ENCODE measurements around the gene TSPO2. TPM values are rescaled to one million over a fixed set of nuclear protein-coding genes. Genes with fewer than 3 reads are reported as not detected.

Gene TSPO2
- total and polyA plus RNA-seq, 2 of the 13 experiments (the other 11 are each of a cell fraction or from before 2014, with no cell fraction given): 0.55 TPM; not detected in 1

DNA sequence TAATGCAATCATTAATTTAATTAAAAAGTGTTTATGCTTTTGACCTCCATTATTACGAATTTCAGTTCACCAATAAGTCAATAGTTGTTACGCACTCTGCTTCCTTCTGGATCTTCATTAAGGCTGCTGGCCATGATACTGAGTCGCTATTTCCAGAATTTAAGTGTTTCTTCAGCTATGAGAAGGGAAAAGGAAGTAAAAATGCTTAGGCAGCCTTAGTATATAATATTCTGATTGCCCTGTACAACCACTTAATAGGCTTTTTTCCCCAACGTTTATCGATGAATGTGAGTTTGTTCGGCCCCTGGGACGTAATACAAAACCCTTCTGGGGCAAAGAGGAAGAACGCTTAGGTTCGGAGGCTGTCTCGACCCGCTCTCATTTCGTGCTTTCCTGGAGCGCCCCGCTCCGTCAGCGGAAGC is 29.2 kb downstream of the TSPO2 start (continued):
- TF ChIP-seq FUBP1 (CRISPR knock-in tag; IDR thresholded peaks at IDR 0.05; ENCODE audit: borderline replicate concordance) (0 out of 2 replicates have a peak, but pooled peaks have one; percentile 8), TFDP1 (CRISPR knock-in tag; IDR thresholded peaks at IDR 0.05; ENCODE audit: borderline replicate concordance) (0 out of 2 replicates have a peak, but pooled peaks have one; percentile 52)

- 2% methylated on average over 39 of the region's 63 CpGs for WGBS (ENCODE audit: low lambda C conversion rate)
- Histone ChIP-seq H3K9ac (ENCODE audit: insufficient read depth, low read depth, low read length) (peak within 1 kb of the TSS; percentile 99), H2AFZ (ENCODE audit: low read length) (no peak within 1 kb of the TSS), H3K4me3 (replicated peaks in 1 of 3; ENCODE audit: insufficient read depth in 1 of 3, low read depth in 2 of 3, low read length in 3 of 3) (peak within 1 kb of the TSS; percentile 97 to 100 (median 98)), H3K27me3 (ENCODE audit: control insufficient read depth in 1 of 2, insufficient read depth in 2 of 2, low read length in 2 of 2) (no peaks in the 10 kb centered on the region; a peak in 2 of 5 replicates), H3K79me2 (ENCODE audit: insufficient read depth, low read length) (peaks cover 44% of the 10 kb centered on the region), H3K4me2 (ENCODE audit: low read depth, low read length) (peak within 1 kb of the TSS; percentile 93), H4K20me1 (ENCODE audit: insufficient read depth, low read length) (peaks cover 17% of the 10 kb centered on the region), H3K36me3 (replicated peaks in 1 of 2; ENCODE audit: control insufficient read depth in 1 of 2, insufficient read depth in 2 of 2, low read length in 2 of 2) (peaks cover 0 to 21% of the 10 kb centered on the region in 2 experiments; a peak in 3 of 5 replicates), H3K4me1 (ENCODE audit: insufficient read depth, low read length) (peaks cover 45% of the 10 kb centered on the region), H3K9me3 (ENCODE audit: low read length) (no peaks in the 10 kb centered on the region), H3K27ac (ENCODE audit: extremely low read length, insufficient read depth, low read length) (peak within 1 kb of the TSS; percentile 97)
- TSS peak; percentile 55 for BruUV-seq (replicated peaks)
- FAIRE-seq (peak; percentile 83), ATAC-seq (peak; percentile 83), DNase-seq (ENCODE audit: low spot score) (peak; percentile 99)
- in situ Hi-C loops (cut with HindIII; ENCODE audit: extremely low pct_ligation_motif_present, low pct_unique_long_range_greater_than_20kb) (loop anchor here (5.0 kb wide), 1 partner anchor 75 kb away; no protein-coding TSS in a partner anchor), intact Hi-C loops (cut with micrococcal nuclease; ENCODE audit: unreplicated experiment) (loop anchor here (2.0 kb wide), 2 partner anchors 113 to 173 kb away; no protein-coding TSS in a partner anchor)
- POLR2A ChIA-PET: interaction anchor here (0.6 to 3.0 kb wide), 24 partner anchors 9 to 1492 kb away, joined by 3 to 46 read pairs (median 4); partner anchors contain the start of genes TSPO2, UBR2 and UNC5CL
- CTCF ChIA-PET (ENCODE audit: low intra/inter-chr PET ratio, low total read pairs): no interaction called here
- TF ChIP-seq, protein P1, sequence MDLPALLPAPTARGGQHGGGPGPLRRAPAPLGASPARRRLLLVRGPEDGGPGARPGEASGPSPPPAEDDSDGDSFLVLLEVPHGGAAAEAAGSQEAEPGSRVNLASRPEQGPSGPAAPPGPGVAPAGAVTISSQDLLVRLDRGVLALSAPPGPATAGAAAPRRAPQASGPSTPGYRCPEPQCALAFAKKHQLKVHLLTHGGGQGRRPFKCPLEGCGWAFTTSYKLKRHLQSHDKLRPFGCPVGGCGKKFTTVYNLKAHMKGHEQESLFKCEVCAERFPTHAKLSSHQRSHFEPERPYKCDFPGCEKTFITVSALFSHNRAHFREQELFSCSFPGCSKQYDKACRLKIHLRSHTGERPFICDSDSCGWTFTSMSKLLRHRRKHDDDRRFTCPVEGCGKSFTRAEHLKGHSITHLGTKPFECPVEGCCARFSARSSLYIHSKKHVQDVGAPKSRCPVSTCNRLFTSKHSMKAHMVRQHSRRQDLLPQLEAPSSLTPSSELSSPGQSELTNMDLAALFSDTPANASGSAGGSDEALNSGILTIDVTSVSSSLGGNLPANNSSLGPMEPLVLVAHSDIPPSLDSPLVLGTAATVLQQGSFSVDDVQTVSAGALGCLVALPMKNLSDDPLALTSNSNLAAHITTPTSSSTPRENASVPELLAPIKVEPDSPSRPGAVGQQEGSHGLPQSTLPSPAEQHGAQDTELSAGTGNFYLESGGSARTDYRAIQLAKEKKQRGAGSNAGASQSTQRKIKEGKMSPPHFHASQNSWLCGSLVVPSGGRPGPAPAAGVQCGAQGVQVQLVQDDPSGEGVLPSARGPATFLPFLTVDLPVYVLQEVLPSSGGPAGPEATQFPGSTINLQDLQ (CRISPR knock-in tag; IDR thresholded peaks at IDR 0.05): no peak
- TF ChIP-seq XBP1 (CRISPR knock-in tag; IDR thresholded peaks at IDR 0.05) (no peak), EZH2 (conservative IDR thresholded peaks at IDR 0.05; ENCODE audit: low read depth, low read length) (no peak), ZNF333 (CRISPR knock-in tag; IDR thresholded peaks at IDR 0.05; ENCODE audit: borderline replicate concordance) (no peak), RFX3 (CRISPR knock-in tag; IDR thresholded peaks at IDR 0.05) (no peak), CERS6 (CRISPR knock-in tag; IDR thresholded peaks at IDR 0.05) (peak; percentile 80), TRIM24 (CRISPR knock-in tag; IDR thresholded peaks at IDR 0.05) (no peak), KDM2A (CRISPR knock-in tag; IDR thresholded peaks at IDR 0.05; ENCODE audit: borderline replicate concordance, low read depth) (peak; percentile 83), ETV5 (CRISPR knock-in tag; IDR thresholded peaks at IDR 0.05; ENCODE audit: borderline replicate concordance) (peak; percentile 93)
Measured at GRCh38 chr6:41071923-41072835, 29.9 kb downstream of the TSPO2 start, which contains the start of gene OARD1. TSS of gene OARD1 (minus strand) at chr6:41072356. CDS start at chr6:41071634, 722 bp downstream.

All from HepG2 (cell line).